Psoas muscle (tissue), 8 donors: Measurements from ENCODE around the gene SKA1. TPM values are rescaled to one million over a fixed set of nuclear protein-coding genes. Genes with fewer than 3 reads are reported as not detected.

Source experiments
- ATAC-seq, 4 donors: fragments of 200-7000 bp; cut with Tn5 transposase; one replicate each; pipeline ENCODE4 v1.9.1; 2020; ENCODE audit warnings: moderate library complexity in 3 of 4, mild to moderate bottlenecking in 2 of 4
- DNase-seq, 2 donors: peaks; one replicate each; pipeline ENCODE4 v3.0.0-alpha.2; 2020
- H3K27ac ChIP-seq: fragments of 200-600 bp; one replicate; pipeline ENCODE4 v1.8.0; 2022
- H3K27me3 ChIP-seq, 3 donors: fragments of 200-600 bp in 1 of 3; one replicate each; pipeline versions ENCODE4 v1.6.1 to v1.8.0; 2013 to 2022; ENCODE audit warnings: low read length in 2 of 3, mild to moderate bottlenecking in 2 of 3, moderate library complexity in 1 of 3; ENCODE audit not compliant: insufficient read depth in 3 of 3
- H3K36me3 ChIP-seq, 2 donors: fragments of 200-600 bp in 1 of 2; one replicate each; pipeline versions ENCODE4 v1.6.1 to v1.8.0; 2013 to 2022; ENCODE audit warnings: low read depth in 1 of 2, mild to moderate bottlenecking in 1 of 2, moderate library complexity in 1 of 2; ENCODE audit not compliant: insufficient read depth in 1 of 2
- H3K4me1 ChIP-seq: fragments of 200-600 bp; one replicate; pipeline ENCODE4 v1.8.0; 2022
- H3K4me3 ChIP-seq: fragments of 200-600 bp; one replicate; pipeline ENCODE4 v1.8.0; 2022; ENCODE audit warnings: mild to moderate bottlenecking
- H3K9me3 ChIP-seq: fragments of 200-600 bp; one replicate; pipeline ENCODE4 v1.8.0; 2022
- CTCF ChIP-seq: fragments of 200-600 bp; IDR thresholded peaks from one replicate; pipeline ENCODE4 v1.8.0; 2022; ENCODE audit warnings: antibody characterized with exemption
- whole genome bisulfite sequencing, 3 donors: extraction: QIAGEN DNeasy Blood & Tissue Kit; methylation state at CpG; one replicate each; pipeline versions ENCODE4 v1.1.6 to v1.1.7; 2013; 5-methylcytosine and 5-hydroxymethylcytosine counted together
- intact Hi-C, 2 donors: fragments of 100-400 bp; cut with DNase I; formaldehyde crosslinking; loops; one replicate each; pipeline versions ENCODE4 v1.11.0 to v1.14.2; 2022
- polyA plus RNA-seq, 3 donors: library from polyadenylated mRNA; stranded (reverse); fragments of 200-250 nt; gene quantifications; one replicate each; pipeline ENCODE4 v1.2.3, GENCODE V29; 2013
- total RNA-seq, 4 donors: library from RNA; stranded (reverse); fragmentation: NEBNext Ultra II Directional in 2 of 4; extraction: Animal tissue kit (Norgen Biotek cat#: 25700) in 2 of 4; gene quantifications; one replicate each; pipeline versions ENCODE4 v1.2.1 to v1.2.4, GENCODE V29; 2021 to 2023
- donor health status: healthy with polysubstance abuse.
- donor health status: DM: no; HTN: no; CAD: no; lungs with moderate emphysema.
- donor health status: Bipolar disorder and iron deficiency.
- donor health status: healthy.
- donor health status: DM: yes; HTN: yes; CAD: no.
- donor health status: DM: no; HTN: no; CAD: no.
- donor health status: DM: no; HTN: no; CAD: no.
- donor health status: DM: yes; HTN: yes; CAD: no.

The SKA1 gene
- total and polyA plus RNA-seq, 7 donors: 0.10 to 0.19 (median 0.11) TPM; not detected in 4

- intact Hi-C loops: loop anchor here in 1 of 2 donors (2.0 kb wide), 1 partner anchor 26 kb away; no protein-coding TSS in a partner anchor
- DNase-seq (no peak), ATAC-seq (no peak)
- H3K27me3 ChIP-seq: no peaks in the 10 kb centered on the region
- H3K36me3 ChIP-seq: no peaks in the 10 kb centered on the region
- H3K27ac ChIP-seq: no peak overlapping the region
- 21 to 26% (median 25%) methylated on average over 2 of the region's 2 CpGs for WGBS, 3 donors
- TF ChIP-seq CTCF: no peak
- H3K4me1 ChIP-seq: no peaks in the 10 kb centered on the region
- H3K9me3 ChIP-seq: no peaks in the 10 kb centered on the region
- H3K4me3 ChIP-seq: no peak overlapping the region
Measured at GRCh38 chr18:50360611-50361010, 14.2 kb upstream of the SKA1 start.

GRCh38 chr18:50369672-50370071, 5.2 kb upstream of the SKA1 start:
- intact Hi-C loops: no loop called here
- TF ChIP-seq CTCF: no peak
- Histone ChIP-seq H3K27ac (no peak overlapping the region), H3K4me1 (peaks cover 7% of the 10 kb centered on the region), H3K36me3 (no peaks in the 10 kb centered on the region), H3K9me3 (peaks cover 13% of the 10 kb centered on the region), H3K27me3 (no peaks in the 10 kb centered on the region), H3K4me3 (no peak overlapping the region)
- ATAC-seq: no peak
- DNase-seq: no peak

GRCh38 chr18:50372743-50373142, 2.1 kb upstream of the SKA1 start:
- Histone ChIP-seq H3K36me3 (no peaks in the 10 kb centered on the region), H3K4me3 (no peak overlapping the region), H3K27ac (no peak overlapping the region), H3K27me3 (no peaks in the 10 kb centered on the region), H3K9me3 (peaks cover 13% of the 10 kb centered on the region), H3K4me1 (peaks cover 16% of the 10 kb centered on the region)
- no peak for DNase-seq
- whole genome bisulfite sequencing, 3 donors: 73 to 76% (median 75%) methylated on average over 5 of the region's 5 CpGs
- ATAC-seq: no peak
- intact Hi-C loops: no loop called here
- TF ChIP-seq CTCF: no peak

GRCh38 chr18:50373561-50374219, 1.2 kb upstream of the SKA1 start:
- H3K36me3 ChIP-seq: no peaks in the 10 kb centered on the region
- no peak for DNase-seq
- H3K4me1 ChIP-seq: peaks cover 16% of the 10 kb centered on the region
- ATAC-seq: no peak
- 74 to 78% (median 75%) methylated on average over 7 of the region's 7 CpGs for WGBS, 3 donors
- H3K27me3 ChIP-seq: no peaks in the 10 kb centered on the region
- peaks cover 13% of the 10 kb centered on the region for H3K9me3 ChIP-seq
- H3K4me3 ChIP-seq: peak overlapping the region; percentile 74
- peak overlapping the region; percentile 85 for H3K27ac ChIP-seq
- TF ChIP-seq CTCF: no peak
- intact Hi-C loops: no loop called here
